ENCODE data around the gene CUL9.

- TF ChIP-seq STAT1 (IDR thresholded peaks at IDR 0.05; ENCODE audit: unreplicated experiment) (no peak), EZH2 (IDR thresholded peaks at IDR 0.05; ENCODE audit: low read depth, unreplicated experiment) (no peak), CTCF (conservative IDR thresholded peaks at IDR 0.05; ENCODE audit: low read depth in 2 of 2) (no peak)
These were observed 1.4 kb downstream of the CUL9 start for GRCh38 chr6:43183441-43183840.
